PFSK-1 (cell line): Measurements from ENCODE around the gene NRP2.

Experiments
- FOXP2 ChIP-seq: optimal IDR thresholded peaks from 2 replicates; pipeline ENCODE3; 2011; ENCODE audit warnings: borderline replicate concordance, control low read depth, inconsistent platforms; ENCODE audit not compliant: insufficient read depth; ENCODE audit errors: extremely low read length, extremely low read depth
- POLR2AphosphoS5 ChIP-seq: IDR thresholded peaks from 2 replicates; pipeline ENCODE4 v1.6.1; 2012; ENCODE audit warnings: low read depth, mild to moderate bottlenecking, control low read depth, low read length, moderate library complexity
- REST ChIP-seq, 2 experiments: IDR thresholded peaks; 2 replicates each; pipeline versions ENCODE4 v1.6.1 to v1.8.0; 2011 to 2012; ENCODE audit warnings: low read depth in 2 of 2, low read length in 2 of 2, control low read depth in 1 of 2, inconsistent platforms in 1 of 2, mild to moderate bottlenecking in 1 of 2, moderate library complexity in 1 of 2; ENCODE audit not compliant: insufficient read depth in 1 of 2
- SIN3A ChIP-seq: IDR thresholded peaks from 2 replicates; pipeline ENCODE4 v1.6.1; 2012; ENCODE audit warnings: mild to moderate bottlenecking, low read length, moderate library complexity, borderline replicate concordance; ENCODE audit not compliant: insufficient read depth
- TAF1 ChIP-seq: IDR thresholded peaks from 2 replicates; pipeline ENCODE4 v1.6.1; 2012; ENCODE audit warnings: low read length, control low read depth, borderline replicate concordance; ENCODE audit not compliant: insufficient read depth

NRP2 gene

DNA sequence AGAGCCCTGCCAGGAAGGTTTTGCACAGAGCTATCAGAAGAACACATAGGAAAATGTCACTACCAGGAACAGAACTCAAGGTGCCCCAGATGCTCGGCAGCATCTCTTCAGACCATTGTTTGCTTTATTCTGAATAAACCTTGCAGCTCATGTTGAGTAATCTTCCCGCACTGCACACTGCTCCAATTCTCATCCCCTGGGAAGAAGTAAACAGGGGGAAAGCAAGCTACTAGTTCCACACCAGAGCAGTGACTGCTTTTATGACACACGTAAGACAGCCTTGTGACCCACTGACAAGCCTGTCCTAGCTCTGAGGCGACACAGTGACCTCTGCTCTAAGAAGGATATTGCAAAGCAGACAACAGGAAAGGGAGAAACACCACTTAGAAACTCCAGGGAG is 44.2 kb downstream of the NRP2 start:
- TF ChIP-seq POLR2AphosphoS5 (no peak), SIN3A (no peak), FOXP2 (no peak)

- no peak for TF ChIP-seq REST (IDR thresholded peaks at IDR 0.05; ENCODE audit: insufficient read depth in 1 of 2, low read depth in 2 of 2, low read length in 2 of 2)
- no peak for TF ChIP-seq FOXP2
- TF ChIP-seq POLR2AphosphoS5 = no peak
- no peak for TF ChIP-seq TAF1
- no peak for TF ChIP-seq SIN3A
Measured at GRCh38 chr2:205727174-205727573, 44.9 kb downstream of the NRP2 start.

- TF ChIP-seq SIN3A (no peak), POLR2AphosphoS5 (no peak), FOXP2 (no peak), REST (IDR thresholded peaks at IDR 0.05; ENCODE audit: insufficient read depth in 1 of 2, low read depth in 2 of 2, low read length in 2 of 2) (no peak), TAF1 (no peak)
Measured at GRCh38 chr2:205728366-205728765, 46.1 kb downstream of the NRP2 start.

GRCh38 chr2:205730191-205730590 is 47.9 kb downstream of the NRP2 start:
- TF ChIP-seq REST (IDR thresholded peaks at IDR 0.05; ENCODE audit: insufficient read depth in 1 of 2, low read depth in 2 of 2, low read length in 2 of 2) (no peak), TAF1 (no peak), POLR2AphosphoS5 (no peak), FOXP2 (no peak), SIN3A (no peak)

DNA sequence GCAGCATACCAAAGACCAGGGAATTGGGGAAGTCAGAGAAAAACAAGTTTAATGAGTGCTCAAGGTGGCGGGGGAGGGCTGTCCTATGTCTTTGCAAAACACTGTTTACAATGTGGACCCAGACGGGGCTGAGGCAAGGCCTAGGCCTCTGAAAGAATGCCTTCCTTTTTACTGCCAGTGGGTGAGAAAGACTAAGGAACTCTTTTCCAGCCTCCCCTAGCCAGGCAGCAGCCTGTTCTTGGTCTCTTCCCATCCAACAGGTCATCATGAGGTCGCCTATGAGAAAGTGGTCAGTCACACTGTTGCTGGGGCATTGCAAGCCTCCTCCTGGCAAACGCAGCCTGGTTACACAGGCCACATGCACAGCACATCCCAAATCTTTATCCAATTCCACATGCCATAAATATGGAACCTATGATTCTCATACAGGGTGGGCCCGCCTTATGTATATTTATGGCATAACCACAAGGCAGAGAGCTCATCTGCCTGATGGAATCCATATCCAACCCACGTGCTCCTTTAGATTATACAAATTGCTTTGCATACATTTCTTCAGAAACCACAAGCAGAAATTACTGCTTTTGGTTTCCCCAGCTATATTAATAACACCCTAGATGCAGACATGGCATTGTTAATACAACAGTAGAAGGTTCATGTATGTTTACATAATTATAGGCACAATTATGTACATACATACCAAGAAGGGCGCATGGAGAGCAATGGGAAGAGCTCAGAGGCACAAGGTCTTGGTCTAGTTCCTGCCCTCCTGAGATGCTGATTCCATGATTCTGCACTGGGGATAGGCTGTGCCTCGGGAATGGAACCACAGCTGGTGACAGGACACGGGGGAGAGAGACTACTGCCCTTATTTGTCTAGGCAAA is 48.6 kb downstream of the NRP2 start:
- no peak for TF ChIP-seq POLR2AphosphoS5
- TF ChIP-seq REST (IDR thresholded peaks at IDR 0.05; ENCODE audit: insufficient read depth in 1 of 2, low read depth in 2 of 2, low read length in 2 of 2) = no peak
- TF ChIP-seq SIN3A = no peak
- TF ChIP-seq TAF1 = no peak
- no peak for TF ChIP-seq FOXP2
